Medulla oblongata (tissue), 1 donor: ENCODE data around the gene CDH4.

Source experiments
- DNase-seq: peaks from one replicate; pipeline ENCODE4 v3.0.0-alpha.2; 2015; ENCODE audit errors: extremely low spot score

Gene CDH4

DNA sequence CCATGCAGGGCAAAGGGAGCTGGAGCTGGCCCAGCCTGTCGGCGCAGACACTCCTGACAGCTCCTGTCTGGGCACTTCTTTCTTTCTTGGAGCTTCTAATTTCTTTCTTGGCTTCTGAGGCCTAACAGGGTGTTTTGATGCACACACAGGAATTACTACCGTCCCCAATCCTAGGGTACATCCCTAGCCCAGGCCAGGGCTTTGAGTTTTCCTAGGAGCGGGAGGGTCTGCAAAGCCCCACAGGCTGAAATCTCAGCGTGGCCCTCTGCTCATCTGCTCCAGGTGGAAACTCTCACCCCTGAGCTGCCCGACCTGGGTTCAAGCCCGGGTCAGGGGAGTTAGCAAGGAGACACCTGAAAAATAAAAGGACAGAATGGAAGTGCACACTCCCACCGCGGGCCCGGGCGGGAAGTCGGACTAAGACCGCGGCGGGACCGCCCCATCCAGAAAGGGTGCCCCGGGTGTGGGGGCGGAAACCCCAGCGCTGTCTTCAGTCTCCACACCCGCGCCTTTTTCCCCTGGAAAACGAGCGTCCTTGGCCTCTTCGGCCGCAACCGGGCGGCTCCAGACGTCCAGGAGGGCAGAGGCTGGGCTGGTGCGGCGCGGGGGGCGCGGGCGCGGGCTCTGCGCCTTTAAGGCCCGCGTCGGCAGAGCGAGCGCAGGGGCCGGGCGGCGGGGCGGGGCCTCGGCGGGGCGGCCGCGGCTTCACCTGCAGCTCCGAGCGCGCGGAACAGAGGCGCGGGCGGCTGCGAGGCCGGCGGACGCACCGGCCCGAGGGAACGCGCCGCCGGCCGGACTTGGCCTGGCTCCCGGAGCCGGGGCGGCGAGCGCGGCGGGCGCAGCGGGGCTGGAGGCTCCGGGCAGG lies at the start of gene CDH4:
Gene CDH4, plus strand, starts transcription at position 733 of the 865 bp plus-strand sequence.
- DNase-seq, result no peak

DNA sequence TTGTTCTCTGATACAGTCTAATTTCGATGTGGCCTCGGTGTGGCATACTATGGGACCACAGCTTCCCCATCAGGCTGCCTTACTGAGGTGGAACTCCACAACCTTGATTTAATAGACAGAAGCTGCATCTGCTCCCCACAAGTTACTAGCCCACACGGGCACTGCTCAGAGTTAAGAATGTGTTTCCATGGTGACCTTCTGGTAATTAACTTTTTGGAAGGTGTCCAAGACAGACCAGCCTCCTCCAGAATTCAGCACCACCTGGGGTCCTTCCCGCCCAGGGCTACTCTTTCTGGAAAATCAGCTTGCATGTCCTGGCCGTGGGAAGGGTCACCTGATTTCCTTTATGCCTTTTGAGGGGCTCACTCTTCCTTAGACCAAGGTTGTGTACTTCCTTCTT lies 48.7 kb upstream of the CDH4 start:
- no peak for DNase-seq

DNA sequence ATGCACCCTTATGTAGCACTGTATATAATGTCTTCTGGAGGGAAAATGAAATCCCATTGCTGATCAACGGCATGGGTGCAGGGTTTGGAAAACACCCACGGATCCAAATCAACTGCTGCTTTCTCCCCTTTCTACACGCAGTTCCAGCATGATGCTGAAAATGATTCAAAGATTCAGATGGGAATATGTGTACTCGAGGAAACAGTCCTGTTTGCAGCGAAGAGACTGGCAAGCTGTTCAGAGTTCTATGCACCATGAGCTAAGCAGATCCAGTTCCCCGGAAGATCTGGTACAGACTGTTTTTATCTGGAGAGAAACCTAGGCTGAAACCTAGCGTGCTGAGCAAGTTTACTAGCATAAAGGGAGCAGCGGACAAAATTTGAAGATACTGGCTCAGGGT lies 47.9 kb upstream of the CDH4 start:
- DNase-seq, result no peak

DNA sequence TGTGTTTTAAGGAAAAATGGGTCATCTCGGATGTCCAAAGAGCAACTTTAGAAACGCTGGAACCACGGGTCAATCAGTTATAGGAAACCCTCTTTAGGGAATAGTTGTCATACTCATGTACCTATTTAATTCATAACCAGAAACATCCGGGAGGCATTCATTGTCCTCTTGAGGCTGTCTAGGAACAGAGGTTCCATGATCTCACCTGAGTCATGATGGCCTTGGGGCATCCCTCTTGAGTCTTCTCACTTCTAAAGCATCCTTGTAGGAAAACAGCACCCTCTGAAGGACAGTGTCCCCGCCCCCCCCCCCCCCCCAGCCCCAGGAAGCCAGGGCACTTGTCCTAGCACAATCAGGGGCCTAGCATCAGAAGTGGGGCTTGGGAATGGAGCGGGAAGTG lies 46.3 kb upstream of the CDH4 start:
- no peak for DNase-seq

DNA sequence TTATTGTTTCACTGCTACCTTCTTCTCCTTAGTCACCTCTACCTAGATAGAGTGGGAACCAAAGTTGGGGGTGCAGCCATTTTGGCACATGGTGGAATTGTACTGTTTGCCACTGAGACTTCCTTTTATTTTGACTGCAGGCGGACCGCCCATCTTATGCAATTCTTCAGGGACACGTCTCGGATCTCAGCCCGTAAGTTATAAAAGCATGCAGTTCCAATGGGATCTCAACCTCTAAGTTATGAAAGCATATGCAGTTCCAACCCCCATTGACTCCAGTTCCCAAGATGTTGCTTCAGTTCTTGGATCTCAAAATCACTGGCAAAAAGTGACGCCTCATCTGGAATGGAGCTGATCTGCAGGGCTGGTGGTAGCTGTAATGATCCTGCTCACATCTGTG lies 41.2 kb upstream of the CDH4 start:
- no peak for DNase-seq

DNA sequence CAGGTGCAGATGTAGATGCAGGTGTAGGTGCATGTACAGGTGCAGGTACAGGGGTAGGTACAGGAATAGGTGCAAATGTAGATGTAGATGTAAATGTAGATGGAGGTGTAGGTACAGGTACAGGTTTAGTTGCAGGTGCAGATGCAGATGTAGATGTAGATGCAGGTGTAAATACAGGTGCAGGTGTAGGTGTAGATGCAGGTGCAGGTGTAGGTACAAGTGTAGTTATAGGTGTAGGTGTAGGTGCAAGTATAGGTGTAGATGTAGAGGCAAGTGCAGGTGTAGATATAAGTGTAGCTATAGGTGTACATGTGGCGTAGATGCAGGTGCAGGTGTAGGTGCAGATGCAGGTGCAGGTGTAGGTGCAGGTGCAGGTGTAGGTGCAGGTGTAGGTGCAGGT lies 34.2 kb upstream of the CDH4 start:
- DNase-seq, result no peak

- no peak for DNase-seq
Measured at GRCh38 chr20:61219021-61219431, 33.0 kb upstream of the CDH4 start.

- DNase-seq, result no peak
Measured at GRCh38 chr20:61220131-61220530, 31.9 kb upstream of the CDH4 start.

- no peak for DNase-seq
Measured at GRCh38 chr20:61220626-61221325, 31.3 kb upstream of the CDH4 start.

DNA sequence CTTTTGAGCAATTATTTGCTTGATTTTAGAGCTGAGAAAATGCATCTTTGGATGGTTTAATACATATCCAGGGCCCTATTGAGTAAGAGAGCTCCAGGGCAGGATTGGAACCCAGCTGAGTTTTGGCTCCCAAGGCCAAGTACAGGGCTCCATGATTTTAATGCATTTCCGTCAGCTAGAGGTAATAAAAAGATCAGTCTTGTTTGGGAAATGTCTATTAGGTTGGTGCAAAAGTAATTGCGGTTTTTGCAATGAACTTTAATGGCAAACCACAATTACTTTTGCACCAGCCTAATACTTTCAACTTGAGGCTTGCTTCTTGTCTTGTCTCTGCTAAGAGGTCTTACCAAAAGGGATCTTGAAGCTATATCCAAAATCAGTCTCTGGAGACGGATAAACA lies 29.4 kb upstream of the CDH4 start:
- no peak for DNase-seq

GRCh38 chr20:61223121-61223520 lies 28.9 kb upstream of the CDH4 start:
- DNase-seq, result no peak

DNA sequence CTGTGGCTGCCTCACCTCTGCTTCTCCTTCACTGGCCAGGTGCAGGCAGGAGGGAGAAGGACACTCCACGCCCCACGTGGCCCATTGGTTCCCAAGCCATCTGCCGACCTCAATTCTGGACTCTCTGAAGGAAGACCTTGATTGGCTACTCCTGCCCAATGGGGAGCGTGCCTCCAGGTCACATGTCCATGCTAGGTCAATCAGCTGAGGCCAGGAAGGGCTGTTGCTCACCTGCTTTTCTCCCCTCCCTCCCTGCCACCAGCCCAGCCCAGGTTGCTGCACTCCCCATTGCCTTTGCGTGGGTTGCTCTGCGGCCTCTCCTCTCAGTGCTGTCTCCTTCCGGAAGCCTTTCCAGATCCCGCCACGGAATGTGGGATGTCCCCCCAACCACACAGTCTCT lies 21.9 kb upstream of the CDH4 start:
- DNase-seq, result no peak

- DNase-seq, result no peak
Measured at GRCh38 chr20:61233590-61233989, 18.5 kb upstream of the CDH4 start.

GRCh38 chr20:61234224-61234890 lies 17.7 kb upstream of the CDH4 start:
- DNase-seq, result no peak

- DNase-seq, result no peak
Measured at GRCh38 chr20:61236713-61237112, 15.3 kb upstream of the CDH4 start.

GRCh38 chr20:61238813-61239212 lies 13.2 kb upstream of the CDH4 start:
- no peak for DNase-seq

DNA sequence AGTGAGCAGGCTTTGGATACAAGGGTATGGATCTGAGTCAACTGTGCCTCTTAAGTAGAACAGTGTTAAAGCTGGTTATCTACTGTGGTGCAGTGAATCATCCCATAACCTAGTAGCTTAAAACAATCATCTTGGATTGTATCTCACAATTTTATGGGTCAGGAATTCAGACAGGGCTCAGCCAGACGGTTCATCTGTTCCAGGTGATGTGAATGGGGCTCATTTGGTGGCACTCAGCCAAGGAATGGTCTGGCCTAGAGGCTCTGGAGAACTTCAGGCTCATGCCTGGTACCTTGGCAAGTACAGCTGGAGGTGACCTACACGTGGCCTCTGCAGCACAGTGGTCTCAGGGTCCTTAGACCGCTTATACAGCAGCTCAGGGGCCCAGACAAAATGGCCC lies 11.2 kb upstream of the CDH4 start:
- DNase-seq, result no peak

DNA sequence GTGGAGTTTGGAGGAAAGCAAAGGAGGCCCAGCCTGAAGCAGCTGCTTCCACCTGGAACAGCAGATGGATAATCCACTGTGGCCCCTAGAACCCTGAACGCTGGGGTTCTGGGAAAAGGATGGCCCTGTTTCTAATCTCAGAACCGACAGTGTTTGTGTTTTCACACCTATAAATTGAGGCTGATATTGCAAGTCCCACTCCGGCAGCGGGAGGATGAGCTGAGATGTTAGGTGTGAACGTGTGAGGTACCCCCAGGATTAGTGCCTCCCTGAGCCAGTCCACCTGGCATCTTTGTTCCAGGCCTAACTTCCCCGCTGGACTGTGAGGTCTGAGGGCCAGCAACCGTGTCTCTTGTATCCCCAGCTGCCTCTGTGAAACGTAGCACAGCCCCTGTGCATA lies 7.8 kb upstream of the CDH4 start:
- no peak for DNase-seq

GRCh38 chr20:61246269-61246668 lies 5.8 kb upstream of the CDH4 start:
- no peak for DNase-seq

GRCh38 chr20:61249626-61250025 lies 2.4 kb upstream of the CDH4 start:
- DNase-seq, result no peak

DNA sequence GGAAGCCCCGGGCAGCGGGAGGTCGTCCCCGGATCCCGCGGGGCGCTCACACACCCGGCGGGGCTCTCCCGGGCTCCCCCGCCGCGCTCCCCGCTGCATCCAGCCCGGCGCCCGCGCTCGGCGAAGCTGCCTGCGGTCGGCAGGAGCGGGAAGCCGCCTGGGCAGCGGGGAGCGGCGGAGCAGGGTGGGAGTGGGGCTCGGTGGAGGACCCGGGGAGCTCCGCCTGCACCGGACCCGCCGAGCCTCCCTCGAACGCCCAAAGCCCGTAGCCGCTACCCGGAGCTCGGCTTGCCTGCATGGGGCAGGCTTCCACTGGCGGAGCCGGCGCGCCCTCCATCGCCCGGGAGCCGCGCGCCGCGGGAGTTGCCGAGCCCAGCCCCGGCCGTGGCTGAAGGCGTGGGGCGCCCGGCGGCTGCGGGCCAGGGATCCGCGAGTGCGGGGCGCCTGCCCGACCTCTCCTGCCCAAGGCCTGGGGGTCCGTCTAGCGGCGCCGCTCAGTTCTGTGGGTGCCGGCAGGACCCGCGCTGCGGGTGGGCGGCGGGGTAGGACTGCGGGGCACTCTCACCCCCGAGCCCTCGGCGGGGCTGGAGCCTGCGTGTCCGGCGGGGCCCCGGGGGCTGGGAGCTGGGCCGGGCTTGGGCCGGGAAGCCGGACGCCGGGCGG lies 671 bp downstream of the CDH4 start:
- DNase-seq, result no peak

DNA sequence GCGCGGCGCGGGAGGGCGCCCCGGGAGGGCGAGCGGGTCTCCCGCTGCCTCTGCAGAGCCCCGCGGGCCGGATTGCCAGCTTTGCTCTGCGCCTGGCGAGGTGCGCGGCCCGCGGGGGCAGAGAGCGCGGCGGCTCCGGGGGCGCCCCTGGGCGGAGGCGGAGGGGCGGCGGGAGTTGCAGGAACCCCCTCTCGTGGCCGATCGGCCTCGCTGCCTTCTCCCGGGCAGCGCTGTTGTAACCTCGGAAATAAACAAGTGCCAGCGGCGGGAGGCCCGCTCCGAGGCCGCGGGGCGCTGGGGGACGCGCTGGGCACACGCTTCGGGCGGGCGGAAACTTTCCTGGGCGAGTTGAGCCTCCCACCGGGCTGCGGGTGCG lies 1.2 kb downstream of the CDH4 start:
- DNase-seq, result no peak
